ENCODE results near the gene UBE2O. TPM values are rescaled to one million over a fixed set of nuclear protein-coding genes. Genes with fewer than 3 reads are reported as not detected.

UBE2O gene
- total RNA-seq, 2 experiments from 2014 or later = 24.5 to 25.2 TPM

DNA sequence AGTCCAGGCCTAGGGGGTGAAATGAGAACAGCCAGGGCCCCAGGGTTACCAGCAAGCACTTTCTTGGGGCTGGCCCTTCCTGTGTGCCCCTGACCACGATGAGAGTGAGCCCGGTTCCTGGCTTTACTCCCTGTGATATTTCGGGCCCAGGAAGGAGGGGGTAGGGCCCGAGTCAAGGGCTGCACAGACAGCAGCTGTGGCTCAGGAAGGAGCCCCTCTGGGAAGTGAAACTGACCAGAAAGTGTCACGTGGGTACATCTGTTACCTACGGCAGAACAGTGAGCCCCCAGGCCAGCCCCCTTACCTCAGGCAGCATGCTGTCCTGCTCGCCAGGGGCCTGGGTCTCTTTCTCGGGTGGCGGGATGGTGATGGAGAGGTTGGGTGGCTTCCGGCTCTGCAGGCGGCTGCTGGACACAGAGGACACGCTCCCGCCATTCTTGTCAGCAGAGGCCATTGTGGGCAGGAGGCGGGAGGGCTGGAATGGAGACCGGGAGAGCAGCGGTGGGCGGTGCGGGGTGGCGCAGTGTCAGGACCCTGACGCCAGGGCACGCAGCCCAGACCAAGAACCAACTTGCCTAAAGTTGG is 28.2 kb upstream of the UBE2O start:
- Mint-ChIP-seq H3K27ac (no peak overlapping the region), H3K9me3 (no peaks in the 10 kb centered on the region), H3K36me3 (peaks cover 8% of the 10 kb centered on the region), H3K27me3 (no peaks in the 10 kb centered on the region), H3K4me3 (no peak overlapping the region), H3K4me1 (ENCODE audit: low read depth) (no peaks in the 10 kb centered on the region)
- ChIA-PET CTCF (no interaction called here), POLR2A (no interaction called here)
- DNase-seq = no peak
- intact Hi-C loops (cut with micrococcal nuclease) = no loop called here

DNA sequence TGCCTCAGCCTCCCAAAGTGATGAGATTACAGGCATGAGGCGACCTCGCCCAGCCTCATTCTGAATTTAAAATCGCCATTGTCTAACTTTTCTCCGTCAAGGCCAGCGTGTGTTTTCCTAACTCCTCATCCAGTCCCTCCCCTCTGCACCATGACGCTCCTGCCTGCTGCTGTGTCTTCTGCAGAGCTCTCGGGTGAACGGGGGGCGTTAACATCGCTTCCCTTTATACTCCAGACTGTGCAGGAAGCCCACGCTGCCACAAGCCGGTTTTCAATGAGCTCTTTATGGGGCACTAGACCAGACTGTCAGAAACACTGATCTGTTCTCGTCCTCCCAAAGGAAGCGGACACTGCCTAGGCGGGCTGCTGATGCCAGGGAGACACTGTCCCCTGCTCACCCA is 27.7 kb upstream of the UBE2O start:
- CTCF ChIA-PET = no interaction called here
- POLR2A ChIA-PET = no interaction called here
- no peak for DNase-seq
- intact Hi-C loops (cut with micrococcal nuclease) = no loop called here
- Mint-ChIP-seq H3K27ac (no peak overlapping the region), H3K27me3 (no peaks in the 10 kb centered on the region), H3K9me3 (no peaks in the 10 kb centered on the region), H3K4me3 (no peak overlapping the region), H3K36me3 (peaks cover 8% of the 10 kb centered on the region), H3K4me1 (ENCODE audit: low read depth) (no peaks in the 10 kb centered on the region)

DNA sequence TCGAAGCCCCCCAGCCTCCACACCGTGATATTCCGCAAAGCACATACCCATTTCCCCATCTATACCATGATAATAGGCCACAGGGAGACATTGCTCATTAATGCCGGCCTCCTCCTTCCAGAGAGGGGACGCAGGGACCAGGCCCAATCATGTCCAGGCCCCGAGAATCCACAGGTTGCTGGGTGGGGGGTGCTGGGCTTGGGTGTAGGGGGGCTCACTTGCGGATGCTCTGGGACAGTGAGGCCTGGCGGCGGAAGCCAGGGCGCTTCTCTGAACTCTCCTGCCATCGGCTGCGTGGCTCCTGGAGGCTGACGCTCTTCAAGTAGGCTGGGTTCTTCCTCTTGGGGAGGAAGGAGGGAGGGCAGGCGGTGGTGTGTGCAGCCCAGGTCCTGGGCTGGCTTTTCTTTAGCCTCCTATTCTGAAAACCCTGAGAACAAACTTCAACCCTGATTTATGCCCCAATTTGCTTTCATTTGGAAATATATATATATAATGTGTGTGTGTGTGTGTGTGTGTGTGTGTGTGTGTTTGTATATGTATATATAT is 26.6 kb upstream of the UBE2O start:
- no peak overlapping the region for H3K4me3 Mint-ChIP-seq
- ChIA-PET CTCF (no interaction called here), POLR2A (interaction anchor here (0.6 kb wide), 1 partner anchor 207 kb away, joined by 3 read pairs; no protein-coding TSS in a partner anchor)
- H3K9me3 Mint-ChIP-seq = no peaks in the 10 kb centered on the region
- peaks cover 8% of the 10 kb centered on the region for H3K36me3 Mint-ChIP-seq
- no peaks in the 10 kb centered on the region for H3K4me1 Mint-ChIP-seq (ENCODE audit: low read depth)
- no peaks in the 10 kb centered on the region for H3K27me3 Mint-ChIP-seq
- H3K27ac Mint-ChIP-seq = no peak overlapping the region
- DNase-seq = no peak
- intact Hi-C loops (cut with micrococcal nuclease) = no loop called here

DNA sequence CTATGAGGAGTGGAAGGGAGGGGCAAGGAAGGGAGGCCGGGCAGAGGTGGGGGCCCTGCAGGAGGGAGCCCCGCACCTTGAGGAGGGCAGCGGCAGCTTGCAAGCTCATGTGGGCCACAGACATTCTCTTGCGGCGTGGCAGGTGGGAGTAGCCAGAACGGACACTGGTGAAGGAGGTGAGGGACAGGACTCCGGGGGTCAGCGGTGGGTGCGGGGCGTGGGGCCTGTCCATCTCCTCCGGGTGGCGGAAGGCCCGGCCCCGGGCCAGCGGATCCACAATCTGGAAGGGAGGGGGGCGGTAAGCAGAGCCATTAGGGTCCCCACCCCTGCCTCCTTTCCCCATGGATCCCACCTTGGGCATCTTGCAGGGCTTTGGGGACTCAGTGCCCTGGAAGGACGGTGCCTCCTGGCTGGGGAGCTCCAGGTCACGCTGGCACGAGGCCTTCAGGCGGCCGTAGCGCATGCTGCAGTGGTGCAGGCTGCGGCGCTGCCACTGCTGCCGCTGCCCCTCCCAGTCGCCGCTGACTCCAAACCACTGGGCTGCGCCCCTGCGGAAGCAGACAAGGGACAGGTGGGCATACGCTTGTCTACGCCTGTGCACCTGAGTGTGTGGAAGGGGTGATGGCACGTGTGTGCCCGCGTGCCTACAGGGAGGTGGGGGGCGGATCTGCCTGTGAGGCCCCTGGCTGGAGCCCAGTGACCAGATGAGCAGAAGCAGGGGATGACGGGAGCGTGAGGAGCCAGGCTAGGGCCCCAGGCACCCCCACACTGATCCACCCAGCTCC is 26.0 kb upstream of the UBE2O start:
- Mint-ChIP-seq H3K4me3 (no peak overlapping the region), H3K36me3 (peaks cover 6% of the 10 kb centered on the region), H3K27ac (no peak overlapping the region), H3K27me3 (no peaks in the 10 kb centered on the region), H3K9me3 (no peaks in the 10 kb centered on the region), H3K4me1 (ENCODE audit: low read depth) (no peaks in the 10 kb centered on the region)
- no peak for DNase-seq
- CTCF ChIA-PET = interaction anchor here (1.5 kb wide), 1 partner anchor 12 kb away, joined by 3 read pairs; the partner anchor contains the start of gene AANAT
- intact Hi-C loops (cut with micrococcal nuclease) = no loop called here
- POLR2A ChIA-PET = interaction anchor here (0.6 kb wide), 1 partner anchor 208 kb away, joined by 3 read pairs; no protein-coding TSS in a partner anchor

DNA sequence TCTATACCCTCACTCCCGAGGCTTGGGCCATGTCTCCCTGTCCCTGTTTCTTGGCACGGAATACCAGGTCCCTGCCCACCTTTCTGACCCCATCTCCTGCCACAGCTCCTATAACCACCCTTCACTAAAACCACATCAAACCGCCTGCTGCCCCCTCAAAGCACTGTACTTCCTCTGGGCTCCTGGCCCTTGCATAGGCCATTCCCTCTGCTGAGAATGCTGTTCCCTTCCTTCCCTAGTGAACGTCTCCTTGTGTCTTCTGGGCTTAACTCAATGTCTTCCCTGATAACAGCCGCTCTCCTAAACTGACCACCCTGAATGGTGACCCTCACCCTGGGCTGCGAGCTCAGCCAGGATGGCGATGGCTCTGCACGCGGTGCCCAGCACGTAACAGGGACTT is 25.1 kb upstream of the UBE2O start:
- intact Hi-C loops (cut with micrococcal nuclease) = no loop called here
- no peak overlapping the region for H3K27ac Mint-ChIP-seq
- H3K27me3 Mint-ChIP-seq = no peaks in the 10 kb centered on the region
- DNase-seq = no peak
- peaks cover 9% of the 10 kb centered on the region for H3K36me3 Mint-ChIP-seq
- ChIA-PET CTCF (interaction anchor here (1.5 kb wide), 1 partner anchor 11 kb away, joined by 3 read pairs; the partner anchor contains the start of gene AANAT), POLR2A (no interaction called here)
- H3K9me3 Mint-ChIP-seq = no peaks in the 10 kb centered on the region
- H3K4me1 Mint-ChIP-seq (ENCODE audit: low read depth) = no peaks in the 10 kb centered on the region
- H3K4me3 Mint-ChIP-seq = no peak overlapping the region

DNA sequence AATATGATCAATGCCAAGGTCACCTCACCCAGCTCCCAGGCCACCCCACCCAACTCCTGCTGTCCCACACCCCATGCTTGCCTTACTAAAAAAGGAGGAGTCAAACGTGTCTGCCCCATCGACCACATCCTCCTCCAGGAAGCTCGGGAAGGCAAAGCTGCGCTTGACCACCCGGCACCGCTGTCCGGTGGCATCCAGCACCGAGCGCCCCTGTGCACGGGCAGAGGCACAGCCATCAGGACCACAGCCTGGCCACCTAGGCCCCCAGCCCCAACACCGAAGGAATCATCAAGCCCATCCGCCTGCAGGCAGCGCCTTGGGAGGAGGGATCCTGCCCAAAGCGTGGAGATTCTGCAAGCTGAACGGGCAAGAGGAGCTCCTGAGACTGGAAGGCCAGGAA is 24.6 kb upstream of the UBE2O start:
- Mint-ChIP-seq H3K4me3 (no peak overlapping the region), H3K9me3 (no peaks in the 10 kb centered on the region), H3K27me3 (no peaks in the 10 kb centered on the region), H3K27ac (no peak overlapping the region), H3K4me1 (ENCODE audit: low read depth) (no peaks in the 10 kb centered on the region), H3K36me3 (peaks cover 11% of the 10 kb centered on the region)
- DNase-seq = no peak
- intact Hi-C loops (cut with micrococcal nuclease) = no loop called here
- CTCF ChIA-PET = interaction anchor here (1.5 kb wide), 1 partner anchor 11 kb away, joined by 3 read pairs; the partner anchor contains the start of gene AANAT
- POLR2A ChIA-PET = no interaction called here

DNA sequence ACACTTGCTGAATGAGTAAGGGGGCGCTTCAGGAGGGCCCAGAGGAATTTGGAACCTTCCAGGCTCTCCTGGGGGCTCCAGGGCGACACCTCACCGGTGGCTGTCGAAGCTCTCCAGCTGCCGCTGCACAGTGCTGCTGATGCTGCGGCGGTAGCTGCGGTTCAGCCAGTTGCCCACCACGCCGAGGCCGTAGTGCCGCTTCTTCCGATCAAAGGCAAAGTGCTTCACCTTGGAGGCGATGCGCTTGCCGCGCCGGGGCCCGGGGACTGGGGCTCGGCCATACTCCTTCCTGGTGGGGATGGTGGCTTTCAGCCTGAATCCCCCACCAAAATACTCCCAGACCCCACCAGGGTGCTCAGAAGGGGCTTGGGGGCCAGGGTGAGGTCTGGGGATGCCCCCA is 23.8 kb upstream of the UBE2O start:
- no peak overlapping the region for H3K27ac Mint-ChIP-seq
- no peaks in the 10 kb centered on the region for H3K9me3 Mint-ChIP-seq
- peaks cover 12% of the 10 kb centered on the region for H3K36me3 Mint-ChIP-seq
- no peaks in the 10 kb centered on the region for H3K4me1 Mint-ChIP-seq (ENCODE audit: low read depth)
- no peaks in the 10 kb centered on the region for H3K27me3 Mint-ChIP-seq
- no peak for DNase-seq
- intact Hi-C loops (cut with micrococcal nuclease) = no loop called here
- ChIA-PET CTCF (no interaction called here), POLR2A (interaction anchor here (1.0 kb wide), 1 partner anchor 35 kb away, joined by 4 read pairs; no protein-coding TSS in a partner anchor)
- H3K4me3 Mint-ChIP-seq = no peak overlapping the region

DNA sequence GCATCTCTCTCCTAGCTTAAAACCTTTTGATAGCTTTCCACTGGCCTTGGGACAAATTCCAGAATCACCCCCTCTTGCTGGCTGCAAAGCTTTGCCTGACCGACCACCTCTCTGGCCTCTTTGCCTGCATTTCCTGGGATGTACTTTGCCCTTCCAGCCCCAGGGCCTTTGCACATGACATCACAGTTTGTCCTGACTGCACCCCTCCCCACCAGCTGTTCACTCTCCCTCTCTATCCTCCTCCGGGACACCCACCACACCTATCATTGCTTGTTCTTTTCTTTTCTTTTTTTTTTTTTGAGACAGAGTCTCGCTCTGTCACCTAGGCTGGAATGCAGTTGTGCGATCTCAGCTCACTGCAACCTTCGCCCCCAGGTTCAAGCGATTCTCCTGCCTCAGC is 22.4 kb upstream of the UBE2O start:
- Mint-ChIP-seq H3K4me1 (ENCODE audit: low read depth) (no peaks in the 10 kb centered on the region), H3K36me3 (peaks cover 16% of the 10 kb centered on the region), H3K4me3 (no peak overlapping the region), H3K27me3 (no peaks in the 10 kb centered on the region), H3K27ac (no peak overlapping the region), H3K9me3 (no peaks in the 10 kb centered on the region)
- DNase-seq = no peak
- CTCF ChIA-PET = interaction anchor here (0.8 to 1.4 kb wide), 3 partner anchors 31 to 77 kb away, joined by 3 to 6 read pairs (median 5); no protein-coding TSS in a partner anchor
- POLR2A ChIA-PET = no interaction called here
- intact Hi-C loops (cut with micrococcal nuclease) = no loop called here

DNA sequence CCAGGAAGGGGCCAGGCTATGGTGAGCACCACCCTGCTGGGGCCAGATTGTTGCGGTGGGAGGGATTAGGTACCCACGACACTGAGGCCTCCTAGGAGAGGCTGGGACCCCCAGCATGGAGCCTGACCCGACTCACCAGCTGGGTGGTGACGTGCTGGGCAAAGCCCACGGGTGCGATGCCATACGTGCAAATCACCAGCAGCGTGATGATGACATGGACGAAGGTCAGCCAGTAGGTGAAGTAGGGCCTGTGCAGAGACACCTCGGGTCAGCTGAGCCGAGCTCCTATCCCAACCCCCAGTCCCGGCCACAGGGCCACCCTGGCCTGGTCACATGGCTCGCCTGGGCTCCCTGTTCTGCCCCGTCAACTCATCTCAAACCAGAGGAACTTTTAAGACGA is 21.9 kb upstream of the UBE2O start:
- Mint-ChIP-seq H3K36me3 (peaks cover 16% of the 10 kb centered on the region), H3K4me3 (no peak overlapping the region), H3K27me3 (no peaks in the 10 kb centered on the region), H3K4me1 (ENCODE audit: low read depth) (no peaks in the 10 kb centered on the region), H3K9me3 (no peaks in the 10 kb centered on the region), H3K27ac (no peak overlapping the region)
- intact Hi-C loops (cut with micrococcal nuclease) = no loop called here
- ChIA-PET POLR2A (no interaction called here), CTCF (interaction anchor here (0.7 to 1.4 kb wide), 4 partner anchors 9 to 77 kb away, joined by 3 to 6 read pairs (median 5); no protein-coding TSS in a partner anchor)
- no peak for DNase-seq

DNA sequence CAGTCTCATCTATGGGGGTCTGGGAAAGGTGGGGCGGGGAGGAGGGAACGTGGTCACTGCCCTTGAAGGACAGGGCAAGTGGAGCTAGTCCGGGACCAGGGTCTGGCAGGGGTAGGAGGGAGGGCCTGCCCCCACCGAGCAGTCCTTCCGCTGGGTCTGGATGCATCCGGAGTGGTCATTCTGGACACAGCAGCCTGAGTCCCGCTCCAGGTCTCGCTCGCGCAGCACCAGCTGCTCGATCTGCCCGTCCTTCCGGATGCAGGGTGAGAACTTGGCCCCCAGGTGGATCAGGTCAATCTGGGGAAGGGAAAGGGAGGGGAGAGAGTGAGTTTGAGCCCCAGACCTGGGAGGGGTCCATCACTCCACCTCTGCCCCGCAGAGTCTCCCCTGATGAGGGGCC is 21.3 kb upstream of the UBE2O start:
- Mint-ChIP-seq H3K36me3 (peaks cover 16% of the 10 kb centered on the region), H3K27me3 (no peaks in the 10 kb centered on the region), H3K4me3 (no peak overlapping the region), H3K27ac (no peak overlapping the region), H3K4me1 (ENCODE audit: low read depth) (no peaks in the 10 kb centered on the region), H3K9me3 (no peaks in the 10 kb centered on the region)
- CTCF ChIA-PET = interaction anchor here (0.7 to 1.3 kb wide), 2 partner anchors 8 to 32 kb away, joined by 5 to 6 read pairs; no protein-coding TSS in a partner anchor
- intact Hi-C loops (cut with micrococcal nuclease) = no loop called here
- DNase-seq = no peak
- POLR2A ChIA-PET = no interaction called here

DNA sequence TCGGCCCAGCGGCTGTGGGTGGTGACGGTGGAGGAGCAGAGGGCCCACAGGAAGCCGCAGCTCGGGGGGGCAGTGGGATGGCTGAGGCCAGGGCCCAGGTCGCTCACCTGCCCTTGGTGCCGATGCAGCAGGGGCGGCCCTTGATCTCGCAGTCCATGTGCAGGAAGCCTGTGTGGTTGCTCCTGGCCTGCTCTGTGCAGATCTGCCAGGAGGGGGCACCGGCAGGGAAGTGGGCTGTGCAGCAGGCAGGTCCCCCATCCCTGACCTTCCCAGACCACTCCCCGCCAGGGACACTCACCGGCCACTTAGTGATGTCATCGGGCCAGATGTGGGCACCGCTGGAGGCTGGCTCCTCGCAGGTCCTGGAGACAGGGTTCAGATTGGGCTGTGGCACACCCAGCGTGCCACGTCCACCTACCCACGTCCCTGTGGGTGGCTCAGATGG is 20.6 kb upstream of the UBE2O start:
- no peak overlapping the region for H3K27ac Mint-ChIP-seq
- no peak overlapping the region for H3K4me3 Mint-ChIP-seq
- H3K36me3 Mint-ChIP-seq = peaks cover 16% of the 10 kb centered on the region
- DNase-seq = peak; percentile 20
- intact Hi-C loops (cut with micrococcal nuclease) = no loop called here
- ChIA-PET CTCF (interaction anchor here (0.9 kb wide), 1 partner anchor 34 kb away, joined by 7 read pairs; no protein-coding TSS in a partner anchor), POLR2A (no interaction called here)
- no peaks in the 10 kb centered on the region for H3K27me3 Mint-ChIP-seq
- H3K4me1 Mint-ChIP-seq (ENCODE audit: low read depth) = no peaks in the 10 kb centered on the region
- no peaks in the 10 kb centered on the region for H3K9me3 Mint-ChIP-seq

DNA sequence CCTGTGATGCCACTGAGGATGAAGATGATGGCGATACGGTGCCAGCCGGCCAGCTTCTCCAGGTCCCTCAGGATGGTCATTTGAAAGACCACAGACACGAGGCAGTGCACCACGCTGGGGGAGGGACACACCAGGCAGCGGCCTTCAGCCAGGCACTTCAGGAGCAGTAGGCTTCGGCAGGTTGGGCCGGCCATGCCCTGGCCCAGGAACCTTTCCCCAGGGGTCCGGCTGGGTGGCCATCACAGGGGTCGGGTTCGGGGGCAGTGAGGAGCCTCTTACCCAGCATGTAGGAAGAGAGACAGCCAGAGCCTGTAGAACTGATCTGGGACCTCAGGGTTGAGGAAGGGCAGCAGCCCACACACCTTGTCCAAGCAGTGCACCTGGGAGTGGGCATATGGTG is 19.8 kb upstream of the UBE2O start:
- Mint-ChIP-seq H3K4me3 (no peak overlapping the region), H3K9me3 (no peaks in the 10 kb centered on the region), H3K36me3 (peaks cover 12% of the 10 kb centered on the region), H3K27ac (no peak overlapping the region), H3K4me1 (ENCODE audit: low read depth) (no peaks in the 10 kb centered on the region), H3K27me3 (no peaks in the 10 kb centered on the region)
- intact Hi-C loops (cut with micrococcal nuclease) = no loop called here
- ChIA-PET CTCF (interaction anchor here (0.9 kb wide), 1 partner anchor 35 kb away, joined by 7 read pairs; no protein-coding TSS in a partner anchor), POLR2A (no interaction called here)
- DNase-seq = no peak

All from activated CD4-positive, alpha-beta memory T cell treated with anti-CD3 and anti-CD28 coated beads for 36 hours (primary cell).